ENCODE measurements around the gene GJC3. TPM values are rescaled to one million over a fixed set of nuclear protein-coding genes. Genes with fewer than 3 reads are reported as not detected.

Gene GJC3
- total and polyA plus RNA-seq, 2 of the 13 experiments (the other 11 are each of a cell fraction or from before 2014, with no cell fraction given): 0.75 to 1.4 TPM

DNA sequence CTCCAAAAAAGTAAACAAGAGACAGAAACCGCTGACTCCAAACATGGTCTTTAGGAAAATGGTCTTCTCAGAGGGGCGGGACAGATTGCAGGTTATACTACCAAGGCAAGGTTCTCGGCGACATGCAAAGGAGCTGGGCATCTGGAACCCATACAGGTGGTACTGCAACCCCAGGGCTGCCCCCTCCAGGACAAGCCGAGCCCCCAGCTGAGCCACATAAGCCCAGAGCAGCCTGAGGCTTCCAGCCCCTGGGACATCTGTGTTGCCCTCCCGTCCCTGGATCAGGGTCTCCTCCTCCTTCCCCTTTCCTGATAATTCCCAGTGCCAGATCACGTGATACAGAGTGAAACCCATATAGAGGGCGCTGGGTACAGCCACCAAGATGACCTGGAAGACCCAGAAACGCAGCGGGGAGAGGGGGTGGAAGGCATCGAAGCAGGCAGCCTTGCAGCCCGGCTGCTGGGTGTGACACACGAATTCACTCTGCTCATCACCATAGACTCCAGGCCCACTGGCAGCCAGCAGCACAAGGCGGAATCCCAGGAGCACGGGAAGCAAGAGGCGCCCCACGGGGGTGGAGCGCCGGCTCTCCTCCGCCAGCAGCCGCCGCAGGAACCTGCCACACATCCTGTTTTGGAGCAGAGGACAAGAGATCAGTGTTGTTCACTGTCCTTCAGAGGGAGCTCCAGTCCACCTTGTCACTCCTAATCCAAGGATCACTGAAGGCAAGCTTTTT is at the start of gene GJC3 (continued):
- no peak for TF ChIP-seq ZNF597 (CRISPR knock-in tag; IDR thresholded peaks at IDR 0.05)
- TF ChIP-seq SKIL (CRISPR knock-in tag; IDR thresholded peaks at IDR 0.05; ENCODE audit: borderline replicate concordance): no peak
- TF ChIP-seq ZFP62 (CRISPR knock-in tag; IDR thresholded peaks at IDR 0.05): no peak
- TF ChIP-seq NFKB2 (CRISPR knock-in tag; IDR thresholded peaks at IDR 0.05; ENCODE audit: borderline replicate concordance): peak; percentile 53; the same call in 1 of the 2 replicates
- TF ChIP-seq ZNF224 (CRISPR knock-in tag; IDR thresholded peaks at IDR 0.05): no peak
- TF ChIP-seq SSRP1 (CRISPR knock-in tag; IDR thresholded peaks at IDR 0.05): no peak
- TF ChIP-seq MEIS1 (CRISPR knock-in tag; IDR thresholded peaks at IDR 0.05; ENCODE audit: borderline replicate concordance): no peak
- no peak for TF ChIP-seq CENPX (CRISPR knock-in tag; IDR thresholded peaks at IDR 0.05)
- no peak for TF ChIP-seq NFE2 (CRISPR knock-in tag; IDR thresholded peaks at IDR 0.05)
- TF ChIP-seq ZBTB42 (CRISPR knock-in tag; IDR thresholded peaks at IDR 0.05): no peak
- no peak for TF ChIP-seq TERF1 (CRISPR knock-in tag; IDR thresholded peaks at IDR 0.05)
- TF ChIP-seq SALL1 (CRISPR knock-in tag; IDR thresholded peaks at IDR 0.05): peak; percentile 58
- TF ChIP-seq ZBTB3 (CRISPR knock-in tag; IDR thresholded peaks at IDR 0.05; ENCODE audit: borderline replicate concordance, low read depth): no peak
- TF ChIP-seq FOXM1 (CRISPR knock-in tag; IDR thresholded peaks at IDR 0.05): no peak
- no peak for TF ChIP-seq PLRG1 (conservative IDR thresholded peaks at IDR 0.05)
- TF ChIP-seq JUND (CRISPR knock-in tag; IDR thresholded peaks at IDR 0.05): no peak
- peak; percentile 31; the same call in 1 of the 2 replicates for TF ChIP-seq TBX2 (CRISPR knock-in tag; IDR thresholded peaks at IDR 0.05; ENCODE audit: borderline replicate concordance)
- peak; percentile 65 for TF ChIP-seq STAG1 (CRISPR knock-in tag; IDR thresholded peaks at IDR 0.05)
- TF ChIP-seq HMGXB4 (CRISPR knock-in tag; IDR thresholded peaks at IDR 0.05; ENCODE audit: borderline replicate concordance in 1 of 2, low read depth in 1 of 2): peak; percentile 66 to 70
- TF ChIP-seq MBD4 (IDR thresholded peaks at IDR 0.05; ENCODE audit: borderline replicate concordance, low read length): no peak
- TF ChIP-seq SMAD3 (CRISPR knock-in tag; IDR thresholded peaks at IDR 0.05): 0 out of 2 replicates have a peak, but pooled peaks have one; percentile 26
- TF ChIP-seq XRCC5 (optimal IDR thresholded peaks at IDR 0.05; ENCODE audit: low read length): peak; percentile 57
- no peak for TF ChIP-seq ZNF432 (CRISPR knock-in tag; IDR thresholded peaks at IDR 0.05; ENCODE audit: borderline replicate concordance)
- no peak for TF ChIP-seq YEATS4 (CRISPR knock-in tag; IDR thresholded peaks at IDR 0.05; ENCODE audit: borderline replicate concordance)
- TF ChIP-seq ZNF232 (CRISPR knock-in tag; IDR thresholded peaks at IDR 0.05; ENCODE audit: borderline replicate concordance): no peak

All from HepG2 (cell line).